ENCODE results near the gene ZSCAN10.

- TF ChIP-seq CTCF (IDR thresholded peaks at IDR 0.05 in 8 of 11, conservative IDR thresholded peaks at IDR 0.05 in 3 of 11) (no peak), POLR2AphosphoS5 (IDR thresholded peaks at IDR 0.05) (no peak), POLR2A (IDR thresholded peaks at IDR 0.05) (no peak)
Observed at GRCh38 chr16:3145660-3146059, 46.6 kb upstream of the ZSCAN10 start.

Data from spleen (tissue), 7 donors.